ENCODE measurements around the gene PTGR2. TPM values are rescaled to one million over a fixed set of nuclear protein-coding genes. Genes with fewer than 3 reads are reported as not detected.
A peak's percentile ranks its signal among the peaks of the same experiment; 100 is the strongest.
"Not testable (repeated sequence)": the region's sequence is repeated elsewhere in the genome, so short reads cannot be mapped to it uniquely, and the experiment has no call there.

The PTGR2 gene
- total and polyA plus RNA-seq, 2 donors (not counting 1 experiment from before 2014, with no cell fraction given), result 1.2 to 4.5 TPM

- H3K27me3 Mint-ChIP-seq, result no peaks in the 10 kb centered on the region
- intact Hi-C loops (cut with micrococcal nuclease), result loop anchor here (1.0 to 5.0 kb wide), 4 partner anchors 38 to 193 kb away; no protein-coding TSS in a partner anchor
- Histone ChIP-seq H3K79me2 (ENCODE audit: control insufficient read depth, insufficient read depth, low read length) (no peaks in the 10 kb centered on the region), H3K4me2 (replicated peaks; ENCODE audit: low read depth, low read length, poor library complexity, severe bottlenecking) (no peak overlapping the region), H3K4me3 (ENCODE audit: control extremely low read depth in 1 of 5, extremely low read depth in 1 of 5, insufficient read depth in 1 of 5, low read depth in 2 of 5, low read length in 4 of 5) (no peak overlapping the region), H2AFZ (ENCODE audit: insufficient read depth, low read depth, low read length, poor library complexity, severe bottlenecking) (no peak overlapping the region), H3K9ac (ENCODE audit: low read length) (no peak overlapping the region), H3K36me3 (replicated peaks in 1 of 2; ENCODE audit: control extremely low read depth in 1 of 2, control insufficient read depth in 1 of 2, extremely low read depth in 1 of 2, insufficient read depth in 2 of 2, low read length in 1 of 2) (no peaks in the 10 kb centered on the region), H3K9me3 (ENCODE audit: control extremely low read depth in 1 of 3, control insufficient read depth in 2 of 3, insufficient read depth in 1 of 3, low read length in 2 of 3) (no peaks in the 10 kb centered on the region), H3K27ac (ENCODE audit: low read length in 2 of 2) (no peak overlapping the region), H3K27me3 (replicated peaks in 1 of 4; ENCODE audit: control extremely low read depth in 1 of 4, control insufficient read depth in 3 of 4, insufficient read depth in 4 of 4, low read length in 3 of 4) (no peaks in the 10 kb centered on the region), H3K4me1 (ENCODE audit: control insufficient read depth in 2 of 2, insufficient read depth in 2 of 2, low read length in 2 of 2) (no peaks in the 10 kb centered on the region), H4K20me1 (ENCODE audit: control insufficient read depth, insufficient read depth, low read length, poor library complexity, severe bottlenecking) (no peaks in the 10 kb centered on the region)
- H3K4me3 Mint-ChIP-seq, result no peak overlapping the region
- no peak overlapping the region for H3K27ac Mint-ChIP-seq
- DNase-seq, result peak; percentile 81
- CTCF ChIA-PET, result interaction anchor here (0.6 to 13.1 kb wide), 18 partner anchors 8 to 318 kb away, joined by 3 to 299 read pairs (median 6); partner anchors contain the start of gene PNMA1
- POLR2A ChIA-PET, result no interaction called here
- no peak for TF ChIP-seq EZH2 (IDR thresholded peaks at IDR 0.05; ENCODE audit: borderline replicate concordance, insufficient read depth, low read depth, low read length, poor library complexity, severe bottlenecking)
- peak; percentile 93 for TF ChIP-seq CTCF (IDR thresholded peaks at IDR 0.05)
- H3K4me1 Mint-ChIP-seq, result peaks cover 4% of the 10 kb centered on the region
- H3K9me3 Mint-ChIP-seq (ENCODE audit: insufficient read depth), result no peaks in the 10 kb centered on the region
- peak; percentile 99 for ATAC-seq (ENCODE audit: low read depth)
- 9% methylated on average over 5 of the region's 7 CpGs for WGBS (ENCODE audit: insufficient coverage)
These were observed 26.0 kb upstream of the PTGR2 start for GRCh38 chr14:73825551-73826188.

GRCh38 chr14:73827190-73827589 lies 24.4 kb upstream of the PTGR2 start:
- H3K4me3 ChIP-seq (ENCODE audit: control extremely low read depth in 1 of 5, extremely low read depth in 1 of 5, insufficient read depth in 1 of 5, low read depth in 2 of 5, low read length in 4 of 5); H3K27me3 Mint-ChIP-seq; H3K4me2 ChIP-seq (replicated peaks; ENCODE audit: low read depth, low read length, poor library complexity, severe bottlenecking); H4K20me1 ChIP-seq (ENCODE audit: control insufficient read depth, insufficient read depth, low read length, poor library complexity, severe bottlenecking); H3K4me1 ChIP-seq (ENCODE audit: control insufficient read depth in 2 of 2, insufficient read depth in 2 of 2, low read length in 2 of 2); H3K27ac Mint-ChIP-seq; H3K4me3 Mint-ChIP-seq; H3K27ac ChIP-seq (ENCODE audit: low read length in 2 of 2); ATAC-seq (ENCODE audit: low read depth); H3K79me2 ChIP-seq (ENCODE audit: control insufficient read depth, insufficient read depth, low read length); H2AFZ ChIP-seq (ENCODE audit: insufficient read depth, low read depth, low read length, poor library complexity, severe bottlenecking); H3K9me3 Mint-ChIP-seq (ENCODE audit: insufficient read depth); H3K9me3 ChIP-seq (ENCODE audit: control extremely low read depth in 1 of 3, control insufficient read depth in 2 of 3, insufficient read depth in 1 of 3, low read length in 2 of 3); DNase-seq; H3K27me3 ChIP-seq (replicated peaks in 1 of 4; ENCODE audit: control extremely low read depth in 1 of 4, control insufficient read depth in 3 of 4, insufficient read depth in 4 of 4, low read length in 3 of 4); H3K9ac ChIP-seq (ENCODE audit: low read length); H3K36me3 ChIP-seq (replicated peaks in 1 of 2; ENCODE audit: control extremely low read depth in 1 of 2, control insufficient read depth in 1 of 2, extremely low read depth in 1 of 2, insufficient read depth in 2 of 2, low read length in 1 of 2); H3K4me1 Mint-ChIP-seq: not testable (repeated sequence)
- CTCF ChIA-PET, result interaction anchor here (0.7 to 13.1 kb wide), 15 partner anchors 8 to 194 kb away, joined by 3 to 299 read pairs (median 4); a partner anchor contains a TSS
- 93% methylated on average over 6 of the region's 7 CpGs for WGBS (ENCODE audit: insufficient coverage)
- POLR2A ChIA-PET, result interaction anchor here (1.3 kb wide), 1 partner anchor 76 kb away, joined by 3 read pairs; no protein-coding TSS in a partner anchor
- intact Hi-C loops (cut with micrococcal nuclease), result loop anchor here (5.0 kb wide), 1 partner anchor 195 kb away; no protein-coding TSS in a partner anchor
